ENCODE measurements around the gene NT5C1B.

Gene NT5C1B

GRCh38 chr2:18599509-18600254 lies 10.3 kb upstream of the NT5C1B start:
- no peak for DNase-seq (ENCODE audit: low spot score)

DNA sequence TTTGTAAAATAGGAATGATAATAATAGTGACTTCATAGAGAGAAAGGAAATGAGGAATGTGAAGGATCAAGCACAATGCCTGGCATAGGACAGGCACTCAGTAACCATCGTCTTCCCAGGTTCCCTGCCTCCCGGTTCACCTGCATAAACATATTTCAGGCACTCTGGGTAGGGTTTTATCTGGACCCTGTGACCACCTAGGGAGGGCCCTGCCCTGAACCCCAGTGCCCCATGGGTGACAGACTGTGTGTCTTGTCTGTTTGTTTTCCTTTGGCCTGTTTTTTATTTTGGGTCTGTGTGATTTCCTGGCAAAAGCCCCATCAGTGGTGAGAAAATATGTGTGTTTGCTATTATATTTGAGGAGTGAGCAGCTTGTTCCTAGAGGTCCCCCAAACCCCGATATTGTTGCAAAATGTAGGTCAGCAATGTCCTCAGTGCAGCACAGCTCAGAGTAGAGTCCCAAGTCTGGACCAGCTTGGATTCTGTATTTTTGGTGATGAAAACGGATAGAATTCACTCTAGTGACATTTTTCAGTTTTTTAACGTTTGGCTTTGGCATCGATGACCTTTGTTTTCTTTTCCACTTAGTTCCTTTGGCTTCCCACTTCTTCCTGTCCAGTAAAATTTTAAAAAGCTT lies 9.6 kb upstream of the NT5C1B start:
- no peak for DNase-seq (ENCODE audit: low spot score)

DNA sequence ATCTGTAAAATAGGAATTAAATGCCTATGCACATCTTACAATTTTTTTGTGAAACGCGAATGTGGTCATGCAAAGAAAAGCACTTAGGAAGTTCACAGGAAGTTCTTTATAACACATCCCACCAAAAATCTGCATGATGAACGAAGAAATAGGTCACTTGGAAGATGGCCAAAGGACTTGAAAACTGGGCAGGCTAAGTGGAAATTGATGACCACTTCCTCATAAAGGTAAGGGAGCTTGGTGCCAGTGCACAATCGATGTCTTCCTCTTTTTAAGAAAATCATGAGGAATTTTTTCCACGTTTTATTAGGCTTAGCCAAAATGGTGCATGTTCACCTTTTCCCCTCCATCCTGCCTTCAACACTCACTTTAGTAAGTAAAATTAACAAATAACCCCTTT lies 8.2 kb upstream of the NT5C1B start:
- no peak for DNase-seq (ENCODE audit: low spot score)

GRCh38 chr2:18596993-18597392 lies 7.6 kb upstream of the NT5C1B start:
- no peak for DNase-seq (ENCODE audit: low spot score)

DNA sequence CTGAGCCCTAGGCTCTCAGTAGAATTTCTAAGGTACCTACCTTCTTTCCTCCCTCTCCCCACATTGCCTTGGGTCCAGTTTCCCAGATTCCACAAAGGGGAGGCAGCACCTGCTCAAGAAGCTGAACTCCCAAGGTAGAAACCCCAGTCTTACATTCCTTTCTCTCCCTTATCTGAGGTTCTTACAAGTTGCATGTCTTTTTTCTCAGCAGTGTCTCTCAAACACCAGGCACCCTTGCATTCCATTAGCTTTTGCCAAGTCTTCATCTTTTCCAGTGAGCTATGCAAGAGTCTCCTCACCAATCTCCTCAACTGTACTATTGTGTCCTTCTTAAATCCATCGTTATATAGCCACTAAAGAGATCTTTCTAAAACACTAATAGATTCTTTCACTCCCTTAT lies 4.1 kb upstream of the NT5C1B start:
- DNase-seq (ENCODE audit: low spot score), result no peak

GRCh38 chr2:18592372-18592771 lies 3.0 kb upstream of the NT5C1B start:
- no peak for DNase-seq (ENCODE audit: low spot score)

DNA sequence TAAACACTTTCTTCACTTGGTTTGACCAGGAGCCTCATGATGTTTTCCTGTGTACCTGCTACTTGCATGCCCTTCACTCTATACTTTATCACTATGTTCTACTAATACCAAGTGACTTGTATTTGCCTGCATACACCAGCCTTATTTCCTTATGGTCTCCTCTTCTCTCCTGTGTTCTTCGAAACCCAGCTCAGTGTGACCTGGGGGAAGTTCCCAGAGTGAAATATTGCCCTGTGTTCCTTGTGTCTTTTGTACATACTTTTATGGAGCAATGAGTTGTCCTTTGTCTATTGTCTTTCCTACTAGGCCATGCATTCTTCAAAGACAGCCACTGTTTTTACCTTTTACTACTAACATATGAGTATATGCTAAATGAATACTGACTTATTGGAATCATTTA lies 567 bp downstream of the NT5C1B start:
- no peak for DNase-seq (ENCODE audit: low spot score)

- no peak for DNase-seq (ENCODE audit: low spot score)
These were observed 1.3 kb downstream of the NT5C1B start for GRCh38 chr2:18588049-18588448.

DNA sequence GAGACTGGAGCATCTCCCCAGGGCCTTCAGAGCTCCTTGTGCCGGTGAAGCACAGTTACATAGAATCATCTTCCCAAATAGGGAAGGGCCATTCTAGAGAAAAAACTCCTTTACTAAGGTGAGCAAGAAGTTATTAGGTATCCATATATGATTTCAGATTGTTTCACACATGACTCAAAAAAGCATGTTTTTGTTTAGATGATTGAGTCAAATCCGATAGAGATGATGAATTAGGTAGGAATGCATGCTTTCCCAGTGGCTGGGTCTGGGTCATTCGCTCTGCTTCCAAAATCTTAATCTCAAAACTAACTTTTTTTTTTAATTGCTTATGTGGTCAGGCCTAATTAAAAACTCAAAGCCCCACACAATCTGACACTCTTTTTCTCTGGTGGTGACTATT lies 3.8 kb downstream of the NT5C1B start:
- no peak for DNase-seq (ENCODE audit: low spot score)

GRCh38 chr2:18584608-18584954 lies 4.8 kb downstream of the NT5C1B start:
- DNase-seq (ENCODE audit: low spot score), result no peak

- no peak for DNase-seq (ENCODE audit: low spot score)
These were observed 5.3 kb downstream of the NT5C1B start for GRCh38 chr2:18583905-18584607.

DNA sequence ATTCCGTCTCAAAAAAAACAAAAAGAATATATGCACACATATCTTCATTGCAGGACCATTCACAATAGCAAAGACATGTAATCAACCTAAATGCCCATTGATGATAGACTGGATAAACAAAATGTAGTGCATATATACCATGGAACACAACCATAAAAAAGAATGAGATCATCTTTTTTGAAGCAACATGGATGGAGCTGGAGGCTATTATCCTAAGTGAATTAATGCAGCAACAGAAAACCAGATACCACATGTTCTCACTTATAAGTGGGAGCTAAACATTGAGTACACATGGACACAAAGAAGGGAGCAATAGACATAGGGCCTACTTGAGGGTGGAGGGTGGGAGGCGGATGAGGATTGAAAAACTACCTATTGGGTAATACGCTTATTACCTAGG lies 8.8 kb downstream of the NT5C1B start:
- DNase-seq (ENCODE audit: low spot score), result no peak

DNA sequence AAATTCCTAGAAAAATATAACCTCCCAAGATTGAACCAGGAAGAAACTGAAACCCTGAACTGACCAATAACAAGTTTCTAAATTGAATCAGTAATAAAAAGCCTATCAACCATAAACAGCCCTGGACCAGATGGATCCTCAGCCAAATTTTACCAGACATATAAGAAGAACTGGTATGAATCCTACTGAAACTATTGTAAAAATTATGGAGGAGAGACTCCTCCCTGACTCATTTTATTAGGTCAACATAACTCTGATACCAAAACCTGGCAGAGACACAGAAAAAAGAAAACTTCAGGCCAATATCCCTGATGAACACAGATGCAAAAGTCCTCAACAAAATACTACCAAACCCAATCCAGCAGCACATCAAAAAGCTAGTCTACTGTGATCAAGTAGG lies 11.3 kb downstream of the NT5C1B start:
- no peak for DNase-seq (ENCODE audit: low spot score)

- no peak for DNase-seq (ENCODE audit: low spot score)
These were observed 23.1 kb downstream of the NT5C1B start for GRCh38 chr2:18566145-18566769.

GRCh38 chr2:18560797-18561085 lies 28.6 kb downstream of the NT5C1B start:
- DNase-seq (ENCODE audit: low spot score), result no peak

- peak; percentile 91 for DNase-seq (ENCODE audit: low spot score)
These were observed 29.2 kb downstream of the NT5C1B start, which contains the start of gene RDH14 for GRCh38 chr2:18560031-18560796. Gene RDH14 (minus strand): TSS chr2:18560653. CDS start chr2:18560572, 81 bp downstream.

GRCh38 chr2:18559531-18560030 lies 29.8 kb downstream of the NT5C1B start:
- DNase-seq (ENCODE audit: low spot score), result no peak

DNA sequence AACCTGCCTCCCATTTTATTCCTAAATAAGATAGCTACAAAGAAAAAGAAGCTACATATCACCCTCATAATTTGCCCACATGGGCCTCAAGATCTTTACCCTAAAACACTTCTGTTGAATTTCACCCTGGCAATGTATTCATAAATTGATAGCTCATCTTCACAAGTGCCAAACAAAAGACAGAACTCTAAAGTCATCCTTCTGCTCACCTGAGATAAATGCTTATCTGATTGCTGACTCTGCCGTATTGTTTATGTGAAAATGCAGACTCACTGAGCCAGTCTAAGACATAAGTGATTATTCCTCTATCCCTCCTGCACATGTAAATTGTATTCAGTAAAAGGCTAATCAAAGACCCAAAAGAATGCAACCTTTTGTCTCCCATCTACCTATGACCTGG lies 30.9 kb downstream of the NT5C1B start:
- no peak for DNase-seq (ENCODE audit: low spot score)

- DNase-seq (ENCODE audit: low spot score), result no peak
These were observed 32.2 kb downstream of the NT5C1B start for GRCh38 chr2:18557121-18557520.

GRCh38 chr2:18552351-18553077 lies 36.9 kb downstream of the NT5C1B start:
- DNase-seq (ENCODE audit: low spot score), result no peak

DNA sequence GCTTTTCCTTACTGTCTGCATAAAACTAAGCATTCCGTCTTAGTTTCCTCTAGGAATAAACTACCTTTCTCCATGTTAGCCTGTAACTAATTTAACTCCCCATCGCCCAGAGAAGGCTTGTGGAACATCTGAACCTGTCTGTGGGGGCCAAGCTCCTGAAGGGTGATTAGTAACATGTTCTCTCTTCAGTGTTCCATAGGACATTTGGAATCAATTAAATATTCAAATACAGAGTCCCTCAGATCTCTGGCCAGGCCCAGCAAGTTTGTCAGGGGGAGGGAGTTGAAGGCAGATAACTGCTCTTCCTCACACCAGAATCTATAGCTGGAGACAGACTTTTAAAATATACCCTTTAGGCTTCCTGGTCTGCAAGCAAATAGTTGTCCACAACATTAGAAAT lies 37.7 kb downstream of the NT5C1B start:
- no peak for DNase-seq (ENCODE audit: low spot score)

All from LoVo (cell line).